Measurements from ENCODE around the gene C3orf70. TPM values are rescaled to one million over a fixed set of nuclear protein-coding genes. Genes with fewer than 3 reads are reported as not detected.

The C3orf70 gene
- total and polyA plus RNA-seq, 12 donors = 0.75 to 2.2 (median 1.7) TPM

GRCh38 chr3:185051801-185052200 is 101.1 kb downstream of the C3orf70 start:
- H3K27me3 ChIP-seq = no peaks in the 10 kb centered on the region
- H3K9me3 ChIP-seq = peaks cover 0 to 12% (median 0%) of the 10 kb centered on the region in 11 donors
- ATAC-seq (peak in 1 of 8 donors; percentile 21), DNase-seq (no peak)
- no peak for TF ChIP-seq CTCF (IDR thresholded peaks at IDR 0.05)
- 62 to 70% methylated on average over 8 of the region's 8 CpGs for WGBS, 2 donors
- peaks cover 0 to 81% (median 20%) of the 10 kb centered on the region in 9 donors for H3K36me3 ChIP-seq
- H3K4me1 ChIP-seq = peaks cover 0 to 4% (median 2%) of the 10 kb centered on the region in 9 donors
- no peak overlapping the region for H3K27ac ChIP-seq
- intact Hi-C loops (cut with DNase I) = no loop called here
- no peak overlapping the region for H3K4me3 ChIP-seq

- H3K9me3 ChIP-seq = no peaks in the 10 kb centered on the region
- H3K4me1 ChIP-seq = peaks cover 0 to 25% (median 23%) of the 10 kb centered on the region in 9 donors
- H3K27ac ChIP-seq = no peak overlapping the region
- intact Hi-C loops (cut with DNase I) = no loop called here
- H3K36me3 ChIP-seq = peaks cover 0 to 66% (median 20%) of the 10 kb centered on the region in 9 donors
- WGBS, 2 donors = 96 to 98% methylated on average over 4 of the region's 4 CpGs
- H3K4me3 ChIP-seq = no peak overlapping the region
- DNase-seq (no peak), ATAC-seq (no peak)
- no peak for TF ChIP-seq CTCF (IDR thresholded peaks at IDR 0.05)
- no peaks in the 10 kb centered on the region for H3K27me3 ChIP-seq
These were observed 103.2 kb downstream of the C3orf70 start for GRCh38 chr3:185049710-185050109.

GRCh38 chr3:185046603-185047002 is 106.3 kb downstream of the C3orf70 start:
- WGBS, 2 donors = 77 to 85% methylated on average over 4 of the region's 4 CpGs
- intact Hi-C loops (cut with DNase I) = no loop called here
- peak overlapping the region in 7 of 10 donors; percentile 33 to 88 (median 74) for H3K27ac ChIP-seq
- ATAC-seq (no peak), DNase-seq (no peak)
- peaks cover 0 to 35% (median 14%) of the 10 kb centered on the region in 9 donors for H3K36me3 ChIP-seq
- TF ChIP-seq CTCF (IDR thresholded peaks at IDR 0.05) = no peak
- H3K9me3 ChIP-seq = no peaks in the 10 kb centered on the region
- peaks cover 0 to 43% (median 26%) of the 10 kb centered on the region in 9 donors for H3K4me1 ChIP-seq
- H3K4me3 ChIP-seq = no peak overlapping the region
- H3K27me3 ChIP-seq = no peaks in the 10 kb centered on the region

- Histone ChIP-seq H3K4me3 (no peak overlapping the region), H3K27ac (peak overlapping the region in 9 of 10 donors; percentile 16 to 88 (median 67)), H3K27me3 (no peaks in the 10 kb centered on the region), H3K9me3 (no peaks in the 10 kb centered on the region), H3K4me1 (peaks cover 0 to 46% (median 26%) of the 10 kb centered on the region in 9 donors), H3K36me3 (peaks cover 0 to 30% (median 14%) of the 10 kb centered on the region in 9 donors)
- peak in 1 of 8 donors; percentile 2 for ATAC-seq
- no peak for DNase-seq
- intact Hi-C loops (cut with DNase I) = no loop called here
- TF ChIP-seq CTCF (IDR thresholded peaks at IDR 0.05) = no peak
- 24 to 32% methylated on average over 1 of the region's 1 CpG for whole genome bisulfite sequencing, 2 donors
These were observed 106.7 kb downstream of the C3orf70 start for GRCh38 chr3:185046164-185046515.
